Measurements from ENCODE around the gene TRIM2.

TRIM2 gene

GRCh38 chr4:153332936-153333335, 128.7 kb downstream of the TRIM2 start:
- Histone ChIP-seq H3K4me1 (ENCODE audit: control insufficient read depth, insufficient read depth, low read length) (peaks cover 3% of the 10 kb centered on the region), H3K9me3 (ENCODE audit: control insufficient read depth, insufficient read depth, low read length) (no peaks in the 10 kb centered on the region), H3K9ac (ENCODE audit: low read depth, low read length) (no peak overlapping the region), H3K36me3 (ENCODE audit: control insufficient read depth, insufficient read depth, low read length) (no peaks in the 10 kb centered on the region), H3K27me3 (ENCODE audit: control insufficient read depth, insufficient read depth, low read length) (no peaks in the 10 kb centered on the region), H3K4me3 (ENCODE audit: low read depth, low read length) (no peak overlapping the region)

DNA sequence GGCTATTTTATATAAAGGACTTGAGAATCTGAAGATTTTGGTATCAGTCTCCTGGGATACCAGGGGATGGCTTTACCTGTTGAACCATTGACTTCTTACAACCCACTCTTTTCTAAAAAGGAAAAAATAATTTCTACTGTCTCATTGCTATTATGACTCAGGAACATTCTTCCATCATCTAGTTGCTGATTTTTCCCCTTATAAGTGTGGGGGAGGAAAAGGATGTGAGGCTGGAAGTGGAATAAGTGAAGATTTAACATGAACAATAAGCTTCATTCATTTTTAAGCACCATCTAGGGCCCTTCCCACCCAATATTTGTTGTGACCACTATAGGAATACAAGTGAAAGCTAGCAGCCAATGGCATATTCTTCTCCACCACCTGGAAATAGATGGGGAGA, 129.6 kb downstream of the TRIM2 start:
- H3K4me1 ChIP-seq (ENCODE audit: control insufficient read depth, insufficient read depth, low read length): peaks cover 3% of the 10 kb centered on the region
- H3K36me3 ChIP-seq (ENCODE audit: control insufficient read depth, insufficient read depth, low read length): no peaks in the 10 kb centered on the region
- H3K27me3 ChIP-seq (ENCODE audit: control insufficient read depth, insufficient read depth, low read length): no peaks in the 10 kb centered on the region
- no peaks in the 10 kb centered on the region for H3K9me3 ChIP-seq (ENCODE audit: control insufficient read depth, insufficient read depth, low read length)
- H3K4me3 ChIP-seq (ENCODE audit: low read depth, low read length): no peak overlapping the region
- no peak overlapping the region for H3K9ac ChIP-seq (ENCODE audit: low read depth, low read length)

GRCh38 chr4:153335665-153336064, 131.4 kb downstream of the TRIM2 start:
- Histone ChIP-seq H3K4me1 (ENCODE audit: control insufficient read depth, insufficient read depth, low read length) (peaks cover 3% of the 10 kb centered on the region), H3K4me3 (ENCODE audit: low read depth, low read length) (no peak overlapping the region), H3K36me3 (ENCODE audit: control insufficient read depth, insufficient read depth, low read length) (no peaks in the 10 kb centered on the region), H3K9ac (ENCODE audit: low read depth, low read length) (no peak overlapping the region), H3K27me3 (ENCODE audit: control insufficient read depth, insufficient read depth, low read length) (no peaks in the 10 kb centered on the region), H3K9me3 (ENCODE audit: control insufficient read depth, insufficient read depth, low read length) (no peaks in the 10 kb centered on the region)

- no peaks in the 10 kb centered on the region for H3K27me3 ChIP-seq (ENCODE audit: control insufficient read depth, insufficient read depth, low read length)
- H3K4me1 ChIP-seq (ENCODE audit: control insufficient read depth, insufficient read depth, low read length): peaks cover 3% of the 10 kb centered on the region
- H3K36me3 ChIP-seq (ENCODE audit: control insufficient read depth, insufficient read depth, low read length): no peaks in the 10 kb centered on the region
- H3K4me3 ChIP-seq (ENCODE audit: low read depth, low read length): no peak overlapping the region
- no peak overlapping the region for H3K9ac ChIP-seq (ENCODE audit: low read depth, low read length)
- H3K9me3 ChIP-seq (ENCODE audit: control insufficient read depth, insufficient read depth, low read length): no peaks in the 10 kb centered on the region
Measured at GRCh38 chr4:153337686-153338085, 133.4 kb downstream of the TRIM2 start.

- Histone ChIP-seq H3K9me3 (ENCODE audit: control insufficient read depth, insufficient read depth, low read length) (no peaks in the 10 kb centered on the region), H3K36me3 (ENCODE audit: control insufficient read depth, insufficient read depth, low read length) (no peaks in the 10 kb centered on the region), H3K4me3 (ENCODE audit: low read depth, low read length) (no peak overlapping the region), H3K4me1 (ENCODE audit: control insufficient read depth, insufficient read depth, low read length) (no peaks in the 10 kb centered on the region), H3K27me3 (ENCODE audit: control insufficient read depth, insufficient read depth, low read length) (no peaks in the 10 kb centered on the region), H3K9ac (ENCODE audit: low read depth, low read length) (no peak overlapping the region)
Measured at GRCh38 chr4:153341575-153342090, 137.4 kb downstream of the TRIM2 start.

- Histone ChIP-seq H3K4me3 (ENCODE audit: low read depth, low read length) (no peak overlapping the region), H3K36me3 (ENCODE audit: control insufficient read depth, insufficient read depth, low read length) (no peaks in the 10 kb centered on the region), H3K4me1 (ENCODE audit: control insufficient read depth, insufficient read depth, low read length) (no peaks in the 10 kb centered on the region), H3K9ac (ENCODE audit: low read depth, low read length) (no peak overlapping the region), H3K9me3 (ENCODE audit: control insufficient read depth, insufficient read depth, low read length) (no peaks in the 10 kb centered on the region), H3K27me3 (ENCODE audit: control insufficient read depth, insufficient read depth, low read length) (no peaks in the 10 kb centered on the region)
Measured at GRCh38 chr4:153342751-153343552, 138.7 kb downstream of the TRIM2 start.

- H3K27me3 ChIP-seq (ENCODE audit: control insufficient read depth, insufficient read depth, low read length): no peaks in the 10 kb centered on the region
- no peaks in the 10 kb centered on the region for H3K36me3 ChIP-seq (ENCODE audit: control insufficient read depth, insufficient read depth, low read length)
- no peaks in the 10 kb centered on the region for H3K4me1 ChIP-seq (ENCODE audit: control insufficient read depth, insufficient read depth, low read length)
Measured at GRCh38 chr4:153344131-153345011, 140.1 kb downstream of the TRIM2 start, which contains the start of gene MND1. Gene MND1, plus strand, starts transcription at chr4:153344688. Its CDS starts 50 bp downstream, at chr4:153344738.

GRCh38 chr4:153345012-153345981, 141.1 kb downstream of the TRIM2 start:
- Histone ChIP-seq H3K4me3 (ENCODE audit: low read depth, low read length) (peak overlapping the region; percentile 81), H3K36me3 (ENCODE audit: control insufficient read depth, insufficient read depth, low read length) (no peaks in the 10 kb centered on the region), H3K9ac (ENCODE audit: low read depth, low read length) (peak overlapping the region; percentile 96), H3K27me3 (ENCODE audit: control insufficient read depth, insufficient read depth, low read length) (no peaks in the 10 kb centered on the region), H3K9me3 (ENCODE audit: control insufficient read depth, insufficient read depth, low read length) (no peaks in the 10 kb centered on the region), H3K4me1 (ENCODE audit: control insufficient read depth, insufficient read depth, low read length) (no peaks in the 10 kb centered on the region)

More at GRCh38 chr4:153344131-153345011, 140.1 kb downstream of the TRIM2 start, which contains the start of gene MND1:
- peak within 1 kb of the TSS; percentile 96 for H3K9ac ChIP-seq (ENCODE audit: low read depth, low read length)
- H3K4me3 ChIP-seq (ENCODE audit: low read depth, low read length): peak within 1 kb of the TSS; percentile 81
- no peaks in the 10 kb centered on the region for H3K9me3 ChIP-seq (ENCODE audit: control insufficient read depth, insufficient read depth, low read length)

DNA sequence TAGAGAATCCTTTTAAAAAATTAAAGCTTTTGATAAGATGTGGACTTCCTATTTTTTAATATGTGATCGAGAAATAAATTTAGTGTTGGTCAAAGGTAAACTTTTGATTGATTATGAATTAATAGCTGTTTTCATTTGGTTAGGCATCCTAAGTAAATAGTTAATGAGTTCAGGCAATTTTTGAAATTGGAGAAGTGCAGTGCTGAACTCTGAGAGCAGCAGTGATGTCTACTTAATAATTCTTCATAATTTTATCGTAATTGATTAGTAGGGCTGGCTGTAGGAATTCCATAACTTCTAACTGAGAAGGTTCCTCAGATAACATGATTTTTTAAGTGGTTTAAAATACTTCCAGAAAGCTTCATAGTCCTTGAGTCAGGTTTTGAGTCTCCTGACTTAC, 141.8 kb downstream of the TRIM2 start:
- no peaks in the 10 kb centered on the region for H3K9me3 ChIP-seq (ENCODE audit: control insufficient read depth, insufficient read depth, low read length)
- peak overlapping the region; percentile 96 for H3K9ac ChIP-seq (ENCODE audit: low read depth, low read length)
- no peaks in the 10 kb centered on the region for H3K27me3 ChIP-seq (ENCODE audit: control insufficient read depth, insufficient read depth, low read length)
- peak overlapping the region; percentile 81 for H3K4me3 ChIP-seq (ENCODE audit: low read depth, low read length)
- no peaks in the 10 kb centered on the region for H3K36me3 ChIP-seq (ENCODE audit: control insufficient read depth, insufficient read depth, low read length)
- H3K4me1 ChIP-seq (ENCODE audit: control insufficient read depth, insufficient read depth, low read length): no peaks in the 10 kb centered on the region

DNA sequence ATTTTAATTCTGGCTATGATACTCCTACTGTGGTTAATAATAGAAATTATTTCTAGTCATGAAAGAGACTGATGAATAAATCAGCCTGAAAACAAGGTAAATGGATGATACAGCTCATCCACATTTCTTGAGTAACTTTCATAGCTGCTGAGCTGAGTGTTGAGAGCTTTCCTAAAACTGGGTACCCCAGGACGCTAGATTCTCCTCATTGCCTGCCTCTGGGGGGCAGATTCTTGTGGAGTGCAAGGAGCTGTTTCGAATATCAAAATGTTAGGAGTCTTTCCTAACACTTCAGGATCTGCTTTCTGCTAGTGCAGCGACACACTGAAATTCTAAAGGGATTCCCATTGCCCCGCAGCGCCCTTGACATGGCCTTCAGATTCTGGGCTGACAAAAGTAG, 142.3 kb downstream of the TRIM2 start:
- Histone ChIP-seq H3K36me3 (ENCODE audit: control insufficient read depth, insufficient read depth, low read length) (no peaks in the 10 kb centered on the region), H3K9me3 (ENCODE audit: control insufficient read depth, insufficient read depth, low read length) (no peaks in the 10 kb centered on the region), H3K9ac (ENCODE audit: low read depth, low read length) (no peak overlapping the region), H3K4me1 (ENCODE audit: control insufficient read depth, insufficient read depth, low read length) (no peaks in the 10 kb centered on the region), H3K4me3 (ENCODE audit: low read depth, low read length) (no peak overlapping the region), H3K27me3 (ENCODE audit: control insufficient read depth, insufficient read depth, low read length) (no peaks in the 10 kb centered on the region)

- Histone ChIP-seq H3K9me3 (ENCODE audit: control insufficient read depth, insufficient read depth, low read length) (no peaks in the 10 kb centered on the region), H3K4me3 (ENCODE audit: low read depth, low read length) (no peak overlapping the region), H3K4me1 (ENCODE audit: control insufficient read depth, insufficient read depth, low read length) (no peaks in the 10 kb centered on the region), H3K27me3 (ENCODE audit: control insufficient read depth, insufficient read depth, low read length) (no peaks in the 10 kb centered on the region), H3K9ac (ENCODE audit: low read depth, low read length) (no peak overlapping the region), H3K36me3 (ENCODE audit: control insufficient read depth, insufficient read depth, low read length) (no peaks in the 10 kb centered on the region)
Measured at GRCh38 chr4:153347117-153347516, 142.9 kb downstream of the TRIM2 start.
